HCT116 (cell line): Measurements from ENCODE around the gene CELF2. TPM values are rescaled to one million over a fixed set of nuclear protein-coding genes. Genes with fewer than 3 reads are reported as not detected.

Source experiments
- ATAC-seq: fragments of 200-7000 bp; cut with Tn5 transposase; 2 replicates; pipeline ENCODE4 v1.9.1; 2020; ENCODE audit warnings: mild to moderate bottlenecking, moderate library complexity
- BruUV-seq: library from RNA; stranded (reverse); fragments of 400-500 nt; replicated peaks from 2 replicates; lab custom pipeline; 2021; lab: Mats Ljungman, UMichigan
- CTCF ChIA-PET: fragments of 300-600 bp; sonication (Branson Sonifier 250); formaldehyde crosslinking; loops from one replicate; lab custom pipeline; 2021; ENCODE audit warnings: antibody characterized with exemption; lab: Charles Lee
- POLR2A ChIA-PET: fragments of 300-600, 350-600 bp; sonication (Branson Sonifier 250); formaldehyde crosslinking; loops from one replicate; lab custom pipeline; 2021; ENCODE audit warnings: antibody characterized with exemption; lab: Charles Lee
- RAD21 ChIA-PET, 2 experiments: fragments of 300-600 bp; sonication (Branson Sonifier 250); formaldehyde crosslinking; loops; one replicate each; lab custom pipeline; 2023; ENCODE audit warnings: low total read pairs in 2 of 2; ENCODE audit not compliant: uncharacterized antibody in 2 of 2, unreplicated experiment in 2 of 2, low non-redundant PET in 1 of 2; lab: Charles Lee
- DNase-seq: peaks from one replicate; pipeline ENCODE4 v3.0.0-alpha.2; 2010; ENCODE audit warnings: low read depth, low spot score
- H2AFZ ChIP-seq: fragments of 200-600 bp; shearing (Covaris generic), sonication (generic); 2 replicates; pipeline ENCODE4 v1.6.1; 2017; ENCODE audit warnings: low read depth, mixed run types, mixed read lengths, antibody characterized with exemption, low read length; ENCODE audit not compliant: poor library complexity, severe bottlenecking
- H3K27ac ChIP-seq: 2 replicates; pipeline ENCODE4 v1.5.1; 2012; ENCODE audit warnings: low read depth, low read length
- H3K27me3 ChIP-seq: fragments of 200-600 bp; sonication (generic); 2 replicates; pipeline ENCODE4 v1.6.1; 2016; ENCODE audit warnings: mixed run types, low read length, mixed read lengths; ENCODE audit not compliant: insufficient read depth
- H3K36me3 ChIP-seq, 2 experiments: fragments of 200-500 bp in 1 of 2; fragments of 200-600 bp in 1 of 2; sonication (Bioruptor generic) in 1 of 2; sonication (generic) in 1 of 2; 2 replicates each; pipeline versions ENCODE4 v1.5.1 to v1.6.1; 2014 to 2016; ENCODE audit warnings: low read length in 2 of 2, inconsistent platforms in 1 of 2, mixed read lengths in 1 of 2, mixed run types in 1 of 2; ENCODE audit not compliant: insufficient read depth in 2 of 2, control insufficient read depth in 1 of 2
- H3K4me1 ChIP-seq, 2 experiments: fragments of 200-600 bp in 1 of 2; sonication (generic) in 1 of 2; 2 replicates each; pipeline versions ENCODE4 v1.5.1 to v1.6.1; 2012 to 2017; ENCODE audit warnings: low read length in 2 of 2, inconsistent platforms in 1 of 2, mild to moderate bottlenecking in 1 of 2, mixed read lengths in 1 of 2, mixed run types in 1 of 2, moderate library complexity in 1 of 2; ENCODE audit not compliant: insufficient read depth in 2 of 2, control insufficient read depth in 1 of 2
- H3K4me2 ChIP-seq: fragments of 200-600 bp; sonication (generic); 2 replicates; pipeline ENCODE4 v1.6.1; 2017; ENCODE audit warnings: mixed run types, low read length, mixed read lengths
- H3K4me3 ChIP-seq, 2 experiments: fragments of 200-600 bp in 1 of 2; sonication (generic) in 1 of 2; replicated peaks in 1 of 2; 2 replicates each; pipeline ENCODE4 v1.5.1; 2011 to 2016; ENCODE audit warnings: low read length in 2 of 2, control low read depth in 1 of 2, low read depth in 1 of 2, mild to moderate bottlenecking in 1 of 2, mixed read lengths in 1 of 2, mixed run types in 1 of 2
- H3K79me2 ChIP-seq: fragments of 200-600 bp; sonication (generic); 2 replicates; pipeline ENCODE4 v1.6.1; 2017; ENCODE audit warnings: mild to moderate bottlenecking, mixed run types, low read length, moderate library complexity, mixed read lengths; ENCODE audit not compliant: insufficient read depth
- H3K9ac ChIP-seq: fragments of 200-600 bp; sonication (generic); 2 replicates; pipeline ENCODE4 v1.6.1; 2016; ENCODE audit warnings: low read length, mixed read lengths
- H3K9me2 ChIP-seq: fragments of 200-600 bp; sonication (generic), shearing (Covaris generic); 2 replicates; pipeline ENCODE4 v1.6.1; 2017; ENCODE audit warnings: mixed run types, mild to moderate bottlenecking, moderate library complexity; ENCODE audit not compliant: insufficient read depth
- H3K9me3 ChIP-seq, 2 experiments: fragments of 200-500 bp in 1 of 2; fragments of 200-600 bp in 1 of 2; sonication (Bioruptor generic) in 1 of 2; sonication (generic) in 1 of 2; 2 replicates each; pipeline ENCODE4 v1.6.1; 2014 to 2017; ENCODE audit warnings: low read length in 2 of 2, mixed read lengths in 2 of 2, inconsistent platforms in 1 of 2, low read depth in 1 of 2, mild to moderate bottlenecking in 1 of 2, mixed run types in 1 of 2, moderate library complexity in 1 of 2; ENCODE audit not compliant: control insufficient read depth in 1 of 2, insufficient read depth in 1 of 2
- H4K20me1 ChIP-seq: fragments of 200-600 bp; sonication (generic), shearing (Covaris generic); 2 replicates; pipeline ENCODE4 v1.6.1; 2017; ENCODE audit warnings: mixed run types, mild to moderate bottlenecking, moderate library complexity; ENCODE audit not compliant: insufficient read depth
- CBX3 ChIP-seq: IDR thresholded peaks from 2 replicates; pipeline ENCODE4 v1.6.1; 2012; ENCODE audit warnings: low read depth
- CEBPB ChIP-seq: IDR thresholded peaks from 2 replicates; pipeline ENCODE4 v1.6.1; 2012; ENCODE audit warnings: low read depth
- EGR1 ChIP-seq: IDR thresholded peaks from 2 replicates; pipeline ENCODE4 v1.6.1; 2012; ENCODE audit warnings: low read depth
- ELF1 ChIP-seq: IDR thresholded peaks from 2 replicates; pipeline ENCODE4 v1.6.1; 2012; ENCODE audit warnings: low read depth, borderline replicate concordance
- EZH2 ChIP-seq: fragments of 200-600 bp; sonication (generic); IDR thresholded peaks from 2 replicates; pipeline ENCODE4 v1.6.1; 2017; ENCODE audit warnings: antibody characterized with exemption, mixed run types
- EZH2phosphoT487 ChIP-seq: fragments of 200-600 bp; IDR thresholded peaks from 2 replicates; pipeline ENCODE4 v1.6.1; 2018; ENCODE audit warnings: antibody characterized with exemption, borderline replicate concordance
- FOSL1 ChIP-seq: IDR thresholded peaks from 2 replicates; pipeline ENCODE4 v1.6.1; 2012; ENCODE audit warnings: low read depth
- JUND ChIP-seq: IDR thresholded peaks from 2 replicates; pipeline ENCODE4 v1.6.1; 2012
- POLR2A ChIP-seq: IDR thresholded peaks from 2 replicates; pipeline ENCODE4 v1.7.0; 2011; ENCODE audit warnings: borderline replicate concordance; ENCODE audit not compliant: insufficient read depth, insufficient read length; ENCODE audit errors: extremely low read depth
- POLR2AphosphoS5 ChIP-seq: IDR thresholded peaks from 2 replicates; pipeline ENCODE4 v1.6.1; 2011; ENCODE audit warnings: mild to moderate bottlenecking, low read depth, low read length, moderate library complexity
- REST ChIP-seq: IDR thresholded peaks from 2 replicates; pipeline ENCODE4 v1.6.1; 2012; ENCODE audit warnings: low read depth
- SP1 ChIP-seq: IDR thresholded peaks from 2 replicates; pipeline ENCODE4 v1.6.1; 2012; ENCODE audit warnings: low read depth
- SRF ChIP-seq: IDR thresholded peaks from 2 replicates; pipeline ENCODE4 v1.6.1; 2012; ENCODE audit warnings: low read depth
- TCF7L2 ChIP-seq: IDR thresholded peaks from 2 replicates; pipeline ENCODE4 v1.7.0; 2011; ENCODE audit warnings: borderline replicate concordance, inconsistent platforms; ENCODE audit not compliant: insufficient read depth, insufficient read length; ENCODE audit errors: extremely low read depth
- YY1 ChIP-seq: IDR thresholded peaks from 2 replicates; pipeline ENCODE4 v1.6.1; 2011; ENCODE audit warnings: low read length, low read depth, moderate library complexity, mild to moderate bottlenecking; ENCODE audit not compliant: insufficient replicate concordance; ENCODE audit errors: extremely low read depth
- ZBTB33 ChIP-seq: IDR thresholded peaks from 2 replicates; pipeline ENCODE4 v1.6.1; 2011; ENCODE audit warnings: mild to moderate bottlenecking, low read length, moderate library complexity; ENCODE audit not compliant: insufficient replicate concordance; ENCODE audit errors: extremely low read depth
- ZFX ChIP-seq: fragments of 450-650 bp; IDR thresholded peaks from 2 replicates; pipeline ENCODE4 v1.6.1; 2017
- ZNF274 ChIP-seq: fragments of 200-500 bp; sonication (Bioruptor generic); IDR thresholded peaks from 2 replicates; pipeline ENCODE4 v1.6.1; 2014; ENCODE audit warnings: mild to moderate bottlenecking, low read depth, low read length, inconsistent platforms
- intact Hi-C: fragments of 100-400 bp; cut with micrococcal nuclease; formaldehyde crosslinking; loops from 2 replicates; pipeline ENCODE4 v1.10.0; 2022
- total RNA-seq: library from RNA; stranded (reverse); gene quantifications from one replicate; pipeline ENCODE4 v1.2.1, GENCODE V29; 2021; ENCODE audit not compliant: unreplicated experiment
- TF ChIP-seq, protein P1 (sequence below), 3 experiments: fragments of 200-600 bp in 1 of 3; sonication (generic) in 1 of 3; IDR thresholded peaks in 2 of 3; conservative IDR thresholded peaks in 1 of 3; 2 replicates each; pipeline ENCODE4 v1.5.1; 2012 to 2017; ENCODE audit warnings: low read depth in 2 of 3, low read length in 2 of 3, antibody characterized with exemption in 1 of 3, borderline replicate concordance in 1 of 3, control low read depth in 1 of 3, mild to moderate bottlenecking in 1 of 3, mixed read lengths in 1 of 3, mixed run types in 1 of 3, moderate library complexity in 1 of 3; ENCODE audit not compliant: insufficient read depth in 1 of 3

Gene CELF2
- total RNA-seq, 1 experiment from 2014 or later: 0.66 TPM

GRCh38 chr10:11325817-11326216 lies 308.1 kb downstream of the CELF2 start:
- Histone ChIP-seq H4K20me1 (no peaks in the 10 kb centered on the region), H3K4me2 (no peak overlapping the region), H2AFZ (no peak overlapping the region), H3K79me2 (no peaks in the 10 kb centered on the region), H3K27me3 (peaks cover 15% of the 10 kb centered on the region), H3K9ac (no peak overlapping the region), H3K4me3 (no peak overlapping the region), H3K36me3 (no peaks in the 10 kb centered on the region), H3K9me3 (no peaks in the 10 kb centered on the region), H3K4me1 (no peaks in the 10 kb centered on the region), H3K27ac (no peak overlapping the region), H3K9me2 (no peaks in the 10 kb centered on the region)
- no TSS peak for BruUV-seq
- intact Hi-C loops: no loop called here
- DNase-seq (no peak), ATAC-seq (no peak)
- RAD21 ChIA-PET: no interaction called here
- TF ChIP-seq ELF1 (no peak), CEBPB (no peak), TCF7L2 (no peak), ZFX (no peak), ZNF274 (no peak), YY1 (no peak), EZH2 (no peak), CBX3 (no peak), REST (no peak), SRF (no peak), POLR2AphosphoS5 (no peak), EGR1 (no peak), JUND (no peak), ZBTB33 (no peak), FOSL1 (no peak), EZH2phosphoT487 (no peak), SP1 (no peak), POLR2A (no peak)
- TF ChIP-seq, protein P1, sequence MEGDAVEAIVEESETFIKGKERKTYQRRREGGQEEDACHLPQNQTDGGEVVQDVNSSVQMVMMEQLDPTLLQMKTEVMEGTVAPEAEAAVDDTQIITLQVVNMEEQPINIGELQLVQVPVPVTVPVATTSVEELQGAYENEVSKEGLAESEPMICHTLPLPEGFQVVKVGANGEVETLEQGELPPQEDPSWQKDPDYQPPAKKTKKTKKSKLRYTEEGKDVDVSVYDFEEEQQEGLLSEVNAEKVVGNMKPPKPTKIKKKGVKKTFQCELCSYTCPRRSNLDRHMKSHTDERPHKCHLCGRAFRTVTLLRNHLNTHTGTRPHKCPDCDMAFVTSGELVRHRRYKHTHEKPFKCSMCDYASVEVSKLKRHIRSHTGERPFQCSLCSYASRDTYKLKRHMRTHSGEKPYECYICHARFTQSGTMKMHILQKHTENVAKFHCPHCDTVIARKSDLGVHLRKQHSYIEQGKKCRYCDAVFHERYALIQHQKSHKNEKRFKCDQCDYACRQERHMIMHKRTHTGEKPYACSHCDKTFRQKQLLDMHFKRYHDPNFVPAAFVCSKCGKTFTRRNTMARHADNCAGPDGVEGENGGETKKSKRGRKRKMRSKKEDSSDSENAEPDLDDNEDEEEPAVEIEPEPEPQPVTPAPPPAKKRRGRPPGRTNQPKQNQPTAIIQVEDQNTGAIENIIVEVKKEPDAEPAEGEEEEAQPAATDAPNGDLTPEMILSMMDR (IDR thresholded peaks at IDR 0.05 in 2 of 3, conservative IDR thresholded peaks at IDR 0.05 in 1 of 3; ENCODE audit: borderline replicate concordance in 1 of 3, insufficient read depth in 1 of 3, low read depth in 2 of 3, low read length in 2 of 3): no peak
- CTCF ChIA-PET: no interaction called here
- POLR2A ChIA-PET: no interaction called here
